Esophagus muscularis mucosa (tissue), 4 donors: Measurements from ENCODE around the gene VRK2. TPM values are rescaled to one million over a fixed set of nuclear protein-coding genes. Genes with fewer than 3 reads are reported as not detected.

Source experiments
- DNase-seq: peaks from one replicate; pipeline ENCODE4 v3.0.0-alpha.2; 2017; ENCODE audit errors: extremely low spot score
- H3K27ac ChIP-seq, 4 donors: fragments of 200-600 bp; sonication (generic); replicated peaks in 1 of 4; 1 replicate in 3 of 4; 2 replicates in 1 of 4; pipeline ENCODE4 v1.5.1; 2016 to 2019; ENCODE audit warnings: mild to moderate bottlenecking in 1 of 4
- H3K27me3 ChIP-seq, 4 donors: fragments of 200-600 bp; sonication (generic); one replicate each; pipeline versions ENCODE4 v1.5.1 to v1.6.0; 2016 to 2019
- H3K36me3 ChIP-seq, 4 donors: fragments of 200-600 bp; sonication (generic); one replicate each; pipeline ENCODE4 v1.5.1; 2016 to 2019
- H3K4me1 ChIP-seq, 4 donors: fragments of 200-600 bp; sonication (generic); one replicate each; pipeline ENCODE4 v1.5.1; 2016 to 2019
- H3K4me3 ChIP-seq, 4 donors: fragments of 200-600 bp; sonication (generic); 1 replicate in 2 of 4; 2 replicates in 2 of 4; pipeline ENCODE4 v1.5.1; 2016 to 2019; ENCODE audit warnings: mild to moderate bottlenecking in 4 of 4, moderate library complexity in 1 of 4
- H3K9me3 ChIP-seq, 4 donors: fragments of 200-600 bp; sonication (generic); 1 replicate in 3 of 4; 2 replicates in 1 of 4; pipeline ENCODE4 v1.5.1; 2016 to 2019
- EP300 ChIP-seq: sonication (generic); formaldehyde crosslinking; IDR thresholded peaks from one replicate; pipeline ENCODE4 v1.6.1; 2017; ENCODE audit warnings: antibody characterized with exemption
- POLR2A ChIP-seq: fragments of 450-650 bp; IDR thresholded peaks from one replicate; pipeline ENCODE4 v1.6.1; 2017; ENCODE audit warnings: antibody characterized with exemption, moderate library complexity, mild to moderate bottlenecking, low read depth
- POLR2AphosphoS5 ChIP-seq, 2 donors: sonication (generic); formaldehyde crosslinking; IDR thresholded peaks; one replicate each; pipeline ENCODE4 v1.6.1; 2017; ENCODE audit warnings: antibody characterized with exemption in 2 of 2
- WGBS: methylation state at CpG from one replicate; pipeline ENCODE4 v1.1.5; 2018; 5-methylcytosine and 5-hydroxymethylcytosine counted together
- intact Hi-C: fragments of 100-400 bp; cut with DNase I; formaldehyde crosslinking; loops from one replicate; pipeline ENCODE4 v1.15.1; 2023
- total RNA-seq, 4 donors: library from RNA; depleted of rRNA; stranded (reverse); fragments of >200 nt; gene quantifications; one replicate each; pipeline versions ENCODE4 v1.1.0 to v1.2.1, GENCODE V29; 2016
- TF ChIP-seq, protein P1 (sequence below), 3 experiments: fragments of 200-600 bp in 2 of 3; fragments of 450-650 bp in 1 of 3; sonication (generic) in 2 of 3; IDR thresholded peaks; one replicate each; pipeline ENCODE4 v1.5.1; 2017 to 2019; ENCODE audit warnings: antibody characterized with exemption in 3 of 3, mild to moderate bottlenecking in 2 of 3, moderate library complexity in 1 of 3

VRK2 gene
- total RNA-seq, 4 donors from 2014 or later: 25.8 to 31.3 (median 28.7) TPM

DNA sequence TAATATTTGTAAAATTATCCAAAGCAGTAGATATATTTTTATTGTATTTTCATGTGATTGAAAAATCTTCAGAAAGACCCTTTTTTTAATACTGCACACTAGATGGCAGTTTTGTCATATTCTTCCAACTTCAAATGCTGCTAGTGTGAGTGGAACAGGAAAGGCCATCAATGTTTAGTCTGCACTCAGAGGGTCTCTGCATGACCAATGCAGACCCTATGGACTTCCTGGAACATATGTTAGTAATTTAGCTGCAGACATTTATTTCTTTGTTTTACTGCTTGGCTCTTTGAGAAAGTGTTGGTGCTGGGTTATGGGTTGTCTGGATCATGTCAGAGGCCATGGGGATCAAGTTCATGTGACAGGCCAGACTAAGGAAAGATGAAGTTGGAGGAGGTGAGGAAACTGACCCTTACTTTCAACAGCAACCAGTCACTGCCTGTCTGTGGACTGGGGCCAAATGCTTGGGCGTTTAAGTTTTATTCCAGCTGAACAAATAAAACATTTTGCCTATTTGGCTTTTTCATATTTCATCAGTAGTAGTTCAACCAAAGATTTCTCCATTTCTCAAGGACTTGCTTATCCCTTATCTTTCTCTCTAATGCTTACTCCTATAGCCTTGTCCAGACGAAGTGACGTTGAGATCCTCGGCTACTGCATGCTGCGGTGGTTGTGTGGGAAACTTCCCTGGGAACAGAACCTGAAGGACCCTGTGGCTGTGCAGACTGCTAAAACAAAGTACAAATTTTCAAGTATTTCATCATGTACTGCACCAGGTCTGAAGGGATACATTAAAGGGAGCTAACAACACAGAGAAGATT, 84.8 kb downstream of the VRK2 start:
- no peaks in the 10 kb centered on the region for H3K9me3 ChIP-seq
- H3K4me1 ChIP-seq: peaks cover 0 to 7% (median 6%) of the 10 kb centered on the region in 4 donors
- intact Hi-C loops: no loop called here
- no peak for DNase-seq
- 71% methylated on average over 5 of the region's 5 CpGs for WGBS
- no peak overlapping the region for H3K4me3 ChIP-seq
- H3K27ac ChIP-seq: no peak overlapping the region
- H3K36me3 ChIP-seq: peaks cover 0 to 13% (median 2%) of the 10 kb centered on the region in 4 donors
- TF ChIP-seq, protein P1, sequence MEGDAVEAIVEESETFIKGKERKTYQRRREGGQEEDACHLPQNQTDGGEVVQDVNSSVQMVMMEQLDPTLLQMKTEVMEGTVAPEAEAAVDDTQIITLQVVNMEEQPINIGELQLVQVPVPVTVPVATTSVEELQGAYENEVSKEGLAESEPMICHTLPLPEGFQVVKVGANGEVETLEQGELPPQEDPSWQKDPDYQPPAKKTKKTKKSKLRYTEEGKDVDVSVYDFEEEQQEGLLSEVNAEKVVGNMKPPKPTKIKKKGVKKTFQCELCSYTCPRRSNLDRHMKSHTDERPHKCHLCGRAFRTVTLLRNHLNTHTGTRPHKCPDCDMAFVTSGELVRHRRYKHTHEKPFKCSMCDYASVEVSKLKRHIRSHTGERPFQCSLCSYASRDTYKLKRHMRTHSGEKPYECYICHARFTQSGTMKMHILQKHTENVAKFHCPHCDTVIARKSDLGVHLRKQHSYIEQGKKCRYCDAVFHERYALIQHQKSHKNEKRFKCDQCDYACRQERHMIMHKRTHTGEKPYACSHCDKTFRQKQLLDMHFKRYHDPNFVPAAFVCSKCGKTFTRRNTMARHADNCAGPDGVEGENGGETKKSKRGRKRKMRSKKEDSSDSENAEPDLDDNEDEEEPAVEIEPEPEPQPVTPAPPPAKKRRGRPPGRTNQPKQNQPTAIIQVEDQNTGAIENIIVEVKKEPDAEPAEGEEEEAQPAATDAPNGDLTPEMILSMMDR (IDR thresholded peaks at IDR 0.05): no peak
- TF ChIP-seq POLR2AphosphoS5 (IDR thresholded peaks at IDR 0.05) (no peak), POLR2A (no peak), EP300 (no peak)
- H3K27me3 ChIP-seq: no peaks in the 10 kb centered on the region

DNA sequence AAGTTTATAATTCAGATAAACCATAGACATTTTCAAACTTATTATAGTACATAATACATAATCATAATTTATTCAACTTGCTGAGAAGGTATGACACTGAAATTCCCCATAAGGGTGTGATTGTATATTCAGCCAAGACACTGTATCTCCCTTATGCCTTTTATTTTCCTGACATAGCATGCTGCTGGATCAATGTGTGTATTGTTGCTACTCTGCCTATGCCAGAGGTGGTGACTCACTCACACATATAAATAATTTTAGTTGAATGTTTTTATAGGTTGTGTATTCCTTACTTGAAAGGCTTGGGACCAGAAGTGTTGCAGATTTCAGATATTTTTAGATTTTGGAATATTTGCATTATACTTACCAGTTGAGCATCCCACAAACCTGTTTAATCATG, 86.8 kb downstream of the VRK2 start:
- H3K4me1 ChIP-seq: peaks cover 5 to 7% (median 6%) of the 10 kb centered on the region in 4 donors
- no peaks in the 10 kb centered on the region for H3K9me3 ChIP-seq
- no peak for TF ChIP-seq POLR2A
- no peak for TF ChIP-seq EP300
- TF ChIP-seq POLR2AphosphoS5 (IDR thresholded peaks at IDR 0.05): no peak
- TF ChIP-seq, protein P1 (IDR thresholded peaks at IDR 0.05): no peak
- peaks cover 0 to 13% (median 2%) of the 10 kb centered on the region in 4 donors for H3K36me3 ChIP-seq
- H3K4me3 ChIP-seq: no peak overlapping the region
- intact Hi-C loops: no loop called here
- no peaks in the 10 kb centered on the region for H3K27me3 ChIP-seq
- no peak overlapping the region for H3K27ac ChIP-seq
- DNase-seq: no peak

DNA sequence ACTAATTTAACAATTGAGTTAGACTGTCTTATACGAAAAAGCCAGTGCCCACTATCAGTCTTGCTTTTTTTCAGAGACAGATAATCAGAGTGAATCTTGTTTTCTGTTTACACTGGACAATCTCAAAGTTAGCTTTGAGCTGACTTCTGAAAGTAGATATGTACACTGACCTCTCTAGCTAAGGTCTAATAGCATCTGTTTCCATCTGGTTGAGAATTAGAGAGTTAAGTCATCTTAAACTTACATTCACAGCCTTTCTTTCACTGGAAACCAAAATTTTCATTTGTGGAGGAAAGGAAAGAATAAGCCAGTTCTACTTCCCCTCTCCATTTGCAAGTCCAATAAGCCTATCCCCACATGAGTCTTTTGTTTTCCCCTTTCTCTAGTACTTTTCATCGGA, 89.3 kb downstream of the VRK2 start:
- H3K27ac ChIP-seq: no peak overlapping the region
- peaks cover 5 to 7% (median 6%) of the 10 kb centered on the region in 4 donors for H3K4me1 ChIP-seq
- no peaks in the 10 kb centered on the region for H3K27me3 ChIP-seq
- DNase-seq: no peak
- no peak for TF ChIP-seq POLR2AphosphoS5 (IDR thresholded peaks at IDR 0.05)
- TF ChIP-seq POLR2A: no peak
- TF ChIP-seq, protein P1 (IDR thresholded peaks at IDR 0.05): no peak
- no peak for TF ChIP-seq EP300
- no peaks in the 10 kb centered on the region for H3K9me3 ChIP-seq
- no peak overlapping the region for H3K4me3 ChIP-seq
- 83% methylated on average over 2 of the region's 2 CpGs for WGBS
- intact Hi-C loops: no loop called here
- peaks cover 0 to 17% (median 9%) of the 10 kb centered on the region in 4 donors for H3K36me3 ChIP-seq

DNA sequence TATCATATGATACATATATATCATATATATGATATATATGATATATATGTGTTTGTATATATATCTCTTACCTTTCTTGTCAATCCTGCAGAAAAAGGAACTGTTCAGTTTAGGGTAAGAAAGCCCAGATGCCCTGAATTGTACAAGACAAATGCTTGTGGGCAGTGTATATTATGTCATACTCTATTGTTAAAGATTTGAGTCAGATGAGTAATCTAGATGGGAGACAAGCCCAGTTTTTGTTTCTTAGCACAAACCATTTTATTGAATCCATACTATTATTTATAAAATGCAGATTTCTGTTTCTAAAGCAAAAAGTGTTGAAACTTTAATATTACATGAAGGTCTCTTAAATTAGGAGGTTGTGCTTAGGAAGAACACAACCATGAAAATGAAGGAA, 90.6 kb downstream of the VRK2 start:
- Histone ChIP-seq H3K9me3 (no peaks in the 10 kb centered on the region), H3K27ac (no peak overlapping the region), H3K4me3 (no peak overlapping the region), H3K27me3 (no peaks in the 10 kb centered on the region), H3K36me3 (peaks cover 0 to 14% (median 7%) of the 10 kb centered on the region in 4 donors), H3K4me1 (peaks cover 0 to 5% (median 0%) of the 10 kb centered on the region in 4 donors)
- intact Hi-C loops: no loop called here
- no peak for DNase-seq
- TF ChIP-seq POLR2A (no peak), POLR2AphosphoS5 (IDR thresholded peaks at IDR 0.05) (no peak), EP300 (no peak)
- TF ChIP-seq, protein P1 (IDR thresholded peaks at IDR 0.05): no peak
